HL-60 (cell line): Measurements from ENCODE around the gene MYOM1.

Experiments
- DNase-seq, 2 experiments: peaks; one replicate each; pipeline ENCODE4 v3.0.0-alpha.2; 2010 to 2020; ENCODE audit warnings: low read depth in 1 of 2, low spot score in 1 of 2
- H3K27ac ChIP-seq: fragments of 250-450 bp; sonication (Bioruptor Pico); replicated peaks from 2 replicates; pipeline ENCODE4 v1.5.1; 2020; ENCODE audit warnings: mild to moderate bottlenecking, moderate library complexity
- H3K27me3 ChIP-seq: fragments of 250-450 bp; sonication (Bioruptor Pico); 2 replicates; pipeline ENCODE4 v1.5.1; 2021; ENCODE audit warnings: mild to moderate bottlenecking, moderate library complexity; ENCODE audit not compliant: insufficient read depth, poor library complexity, severe bottlenecking
- H3K4me3 ChIP-seq: replicated peaks from 2 replicates; pipeline ENCODE4 v1.5.1; 2011; ENCODE audit warnings: mild to moderate bottlenecking, control low read depth, low read length; ENCODE audit not compliant: insufficient read depth
- CTCF ChIP-seq: IDR thresholded peaks from one replicate; pipeline ENCODE4 v1.5.1; 2011; ENCODE audit warnings: low read length, control low read depth, inconsistent platforms; ENCODE audit not compliant: insufficient read depth
- GABPA ChIP-seq: IDR thresholded peaks from 2 replicates; pipeline ENCODE4 v1.6.1; 2012; ENCODE audit warnings: low read depth
- POLR2AphosphoS5 ChIP-seq: IDR thresholded peaks from 2 replicates; pipeline ENCODE4 v1.6.1; 2012; ENCODE audit warnings: low read depth
- SPI1 ChIP-seq: IDR thresholded peaks from 2 replicates; pipeline ENCODE4 v1.6.1; 2012; ENCODE audit warnings: low read depth, mild to moderate bottlenecking, borderline replicate concordance
- TF ChIP-seq, protein P1 (sequence below): IDR thresholded peaks from 2 replicates; pipeline ENCODE4 v1.6.1; 2012; ENCODE audit warnings: low read depth; ENCODE audit not compliant: insufficient replicate concordance

Gene MYOM1

DNA sequence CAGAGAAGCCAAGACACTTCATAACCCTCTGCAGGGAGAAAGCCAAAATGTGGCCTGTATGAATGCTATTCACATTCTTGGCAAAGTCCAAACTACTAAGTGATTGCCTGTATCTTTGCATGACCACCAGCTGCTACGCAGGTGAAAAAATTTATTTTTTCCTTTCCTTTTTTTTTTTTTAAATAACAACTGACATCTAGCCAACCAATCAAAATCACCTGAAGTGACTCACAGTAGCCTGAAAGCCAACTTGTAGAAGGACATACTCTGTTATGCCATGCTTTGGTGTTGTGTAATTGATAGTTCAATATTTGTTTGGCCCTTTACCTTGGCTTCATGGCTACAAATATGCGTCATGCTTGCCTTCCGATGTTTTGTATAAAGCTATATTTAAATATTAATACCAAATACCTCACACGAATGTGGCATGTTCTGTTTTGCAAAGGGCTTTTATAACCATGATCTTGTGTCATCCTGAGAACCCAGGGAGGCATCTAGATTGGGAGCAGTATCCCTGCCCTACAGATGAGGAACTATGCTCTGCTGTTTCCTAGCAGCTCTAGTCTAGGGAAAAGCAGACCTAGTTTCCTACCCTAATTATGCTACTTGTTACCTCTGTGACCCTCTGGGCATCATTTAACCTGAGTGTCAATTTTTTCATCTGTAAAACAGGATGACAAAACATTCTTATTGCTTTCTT, 102.1 kb downstream of the MYOM1 start:
- peak overlapping the region; percentile 30 for H3K27ac ChIP-seq
- no peak for TF ChIP-seq GABPA
- TF ChIP-seq SPI1, result no peak
- TF ChIP-seq POLR2AphosphoS5, result no peak
- TF ChIP-seq CTCF, result no peak
- TF ChIP-seq, protein P1, sequence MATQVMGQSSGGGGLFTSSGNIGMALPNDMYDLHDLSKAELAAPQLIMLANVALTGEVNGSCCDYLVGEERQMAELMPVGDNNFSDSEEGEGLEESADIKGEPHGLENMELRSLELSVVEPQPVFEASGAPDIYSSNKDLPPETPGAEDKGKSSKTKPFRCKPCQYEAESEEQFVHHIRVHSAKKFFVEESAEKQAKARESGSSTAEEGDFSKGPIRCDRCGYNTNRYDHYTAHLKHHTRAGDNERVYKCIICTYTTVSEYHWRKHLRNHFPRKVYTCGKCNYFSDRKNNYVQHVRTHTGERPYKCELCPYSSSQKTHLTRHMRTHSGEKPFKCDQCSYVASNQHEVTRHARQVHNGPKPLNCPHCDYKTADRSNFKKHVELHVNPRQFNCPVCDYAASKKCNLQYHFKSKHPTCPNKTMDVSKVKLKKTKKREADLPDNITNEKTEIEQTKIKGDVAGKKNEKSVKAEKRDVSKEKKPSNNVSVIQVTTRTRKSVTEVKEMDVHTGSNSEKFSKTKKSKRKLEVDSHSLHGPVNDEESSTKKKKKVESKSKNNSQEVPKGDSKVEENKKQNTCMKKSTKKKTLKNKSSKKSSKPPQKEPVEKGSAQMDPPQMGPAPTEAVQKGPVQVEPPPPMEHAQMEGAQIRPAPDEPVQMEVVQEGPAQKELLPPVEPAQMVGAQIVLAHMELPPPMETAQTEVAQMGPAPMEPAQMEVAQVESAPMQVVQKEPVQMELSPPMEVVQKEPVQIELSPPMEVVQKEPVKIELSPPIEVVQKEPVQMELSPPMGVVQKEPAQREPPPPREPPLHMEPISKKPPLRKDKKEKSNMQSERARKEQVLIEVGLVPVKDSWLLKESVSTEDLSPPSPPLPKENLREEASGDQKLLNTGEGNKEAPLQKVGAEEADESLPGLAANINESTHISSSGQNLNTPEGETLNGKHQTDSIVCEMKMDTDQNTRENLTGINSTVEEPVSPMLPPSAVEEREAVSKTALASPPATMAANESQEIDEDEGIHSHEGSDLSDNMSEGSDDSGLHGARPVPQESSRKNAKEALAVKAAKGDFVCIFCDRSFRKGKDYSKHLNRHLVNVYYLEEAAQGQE, result no peak
- DNase-seq, result peak in 1 of 2 experiments; percentile 22
- H3K27me3 ChIP-seq, result no peaks in the 10 kb centered on the region
- H3K4me3 ChIP-seq, result no peak overlapping the region

GRCh38 chr18:3115447-3116030, 104.2 kb downstream of the MYOM1 start:
- Histone ChIP-seq H3K27ac (peak overlapping the region; percentile 59), H3K4me3 (no peak overlapping the region), H3K27me3 (no peaks in the 10 kb centered on the region)
- TF ChIP-seq, protein P1, result no peak
- TF ChIP-seq GABPA (no peak), POLR2AphosphoS5 (no peak)
- peak in 1 of 2 experiments; percentile 85 for DNase-seq

DNA sequence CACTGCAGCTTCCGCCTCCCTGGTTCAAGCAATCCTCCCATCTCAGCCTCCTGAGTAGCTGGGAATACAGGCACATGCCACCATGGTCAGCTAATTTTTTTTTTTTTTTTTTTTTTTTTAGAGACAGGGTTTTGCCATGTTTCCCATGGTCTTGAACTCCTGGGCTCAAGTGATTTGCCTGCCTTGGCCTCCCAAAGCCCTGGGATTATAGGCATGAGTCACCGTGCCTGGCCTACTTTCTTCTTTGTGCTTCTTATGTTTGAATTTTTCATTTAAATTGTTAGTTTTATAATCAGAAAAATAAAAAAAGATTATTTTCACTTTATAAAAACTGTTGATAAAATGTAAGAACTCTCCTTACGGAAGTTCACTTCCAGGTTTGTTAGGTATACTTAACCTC, 105.3 kb downstream of the MYOM1 start:
- Histone ChIP-seq H3K27ac (peak overlapping the region; percentile 59), H3K4me3 (no peak overlapping the region), H3K27me3 (no peaks in the 10 kb centered on the region)
- no peak for TF ChIP-seq GABPA
- TF ChIP-seq SPI1, result no peak
- TF ChIP-seq, protein P1, result no peak
- TF ChIP-seq POLR2AphosphoS5, result no peak
- no peak for TF ChIP-seq CTCF
- no peak for DNase-seq
